GM12878 (cell line): Measurements from ENCODE around the gene CCR2. TPM values are rescaled to one million over a fixed set of nuclear protein-coding genes. Genes with fewer than 3 reads are reported as not detected.

Source experiments
- ATAC-seq: fragments of 200-7000 bp; cut with Tn5 transposase; 3 replicates; pipeline ENCODE4 v1.9.1; 2020; ENCODE audit warnings: mild to moderate bottlenecking, moderate library complexity
- BruUV-seq: library from RNA; stranded (reverse); fragments of 400-500 nt; replicated peaks from 2 replicates; lab custom pipeline; 2021; lab: Mats Ljungman, UMichigan
- CTCF ChIA-PET: fragments of 300-600 bp; sonication (Branson Sonifier 250); formaldehyde crosslinking; extraction: SDS; loops from one replicate; lab custom pipeline; 2021; ENCODE audit warnings: inconsistent platforms; lab: Yijun Ruan, JAX
- POLR2A ChIA-PET: fragments of 350-600 bp; formaldehyde crosslinking; extraction: SDS; loops from one replicate; lab custom pipeline; 2021; ENCODE audit warnings: inconsistent platforms; lab: Charles Lee
- RAD21 ChIA-PET: fragments of 300-600 bp; sonication (Branson Sonifier 250); formaldehyde crosslinking; loops from one replicate; lab custom pipeline; 2023; ENCODE audit warnings: antibody characterized with exemption; ENCODE audit not compliant: unreplicated experiment; lab: Charles Lee
- SMC1A ChIA-PET: fragments of 300-600 bp; sonication (Branson Sonifier 250); formaldehyde crosslinking; loops from one replicate; lab custom pipeline; 2023; ENCODE audit not compliant: unreplicated experiment, uncharacterized antibody; lab: Charles Lee
- DNase-seq: peaks from one replicate; pipeline ENCODE4 v3.0.0-alpha.2; 2011; ENCODE audit warnings: low read depth, low spot score
- FAIRE-seq: peaks from 3 replicates; lab custom pipeline; 2011; peaks lifted over from hg19 to GRCh38; lab: Jason Lieb, UNC
- H2AFZ ChIP-seq: 2 replicates; pipeline ENCODE4 v1.6.0; 2011; ENCODE audit warnings: low read depth, low read length, control low read depth; ENCODE audit not compliant: control insufficient read depth
- H3K27ac ChIP-seq: 2 replicates; pipeline ENCODE4 v1.5.1; 2011; ENCODE audit warnings: control low read depth; ENCODE audit not compliant: control insufficient read depth, insufficient read depth
- H3K27me3 ChIP-seq, 2 experiments: replicated peaks in 1 of 2; 2 replicates each; pipeline versions ENCODE4 v1.6.0 to v1.6.1; 2011; ENCODE audit warnings: low read length in 1 of 2; ENCODE audit not compliant: control insufficient read depth in 2 of 2, insufficient read depth in 2 of 2
- H3K36me3 ChIP-seq, 2 experiments: 2 replicates each; pipeline ENCODE4 v1.5.1; 2011; ENCODE audit warnings: low read length in 1 of 2; ENCODE audit not compliant: control insufficient read depth in 2 of 2, insufficient read depth in 2 of 2
- H3K4me1 ChIP-seq: 2 replicates; pipeline ENCODE4 v1.6.1; 2011; ENCODE audit warnings: mild to moderate bottlenecking, low read length, moderate library complexity, mixed read lengths; ENCODE audit not compliant: control insufficient read depth, insufficient read depth
- H3K4me2 ChIP-seq: 2 replicates; pipeline ENCODE4 v1.6.0; 2011; ENCODE audit warnings: control low read depth; ENCODE audit not compliant: control insufficient read depth, insufficient read depth
- H3K4me3 ChIP-seq: fragments of 200-600 bp; sonication (generic); 2 replicates; pipeline ENCODE4 v1.5.1; 2016
- H3K79me2 ChIP-seq: 2 replicates; pipeline ENCODE4 v1.6.0; 2011; ENCODE audit warnings: low read length; ENCODE audit not compliant: control insufficient read depth, insufficient read depth
- H3K9ac ChIP-seq: 2 replicates; pipeline ENCODE4 v1.8.0; 2011; ENCODE audit warnings: low read length, control low read depth, mixed read lengths; ENCODE audit not compliant: control insufficient read depth, insufficient read depth
- H3K9me3 ChIP-seq: replicated peaks from 3 replicates; pipeline ENCODE4 v1.5.1; 2011; ENCODE audit warnings: mild to moderate bottlenecking, low read length; ENCODE audit not compliant: control insufficient read depth, insufficient read depth
- H4K20me1 ChIP-seq: 2 replicates; pipeline ENCODE4 v1.6.0; 2011; ENCODE audit not compliant: control insufficient read depth, insufficient read depth
- CTCF ChIP-seq, 3 experiments: IDR thresholded peaks in 2 of 3; conservative IDR thresholded peaks in 1 of 3; 2 replicates each; pipeline ENCODE4 v1.5.1; 2011; ENCODE audit warnings: low read depth in 3 of 3, low read length in 3 of 3, mild to moderate bottlenecking in 3 of 3, control low read depth in 2 of 3, moderate library complexity in 2 of 3, inconsistent platforms in 1 of 3, mixed read lengths in 1 of 3; ENCODE audit not compliant: control insufficient read depth in 2 of 3, insufficient read depth in 1 of 3; ENCODE audit errors: extremely low read depth in 1 of 3
- GABPA ChIP-seq: IDR thresholded peaks from 2 replicates; pipeline ENCODE4 v1.6.1; 2014; ENCODE audit warnings: antibody characterized with exemption, low read depth, mild to moderate bottlenecking, inconsistent platforms
- HDAC2 ChIP-seq: fragments of 200-600 bp; sonication (generic); IDR thresholded peaks from 2 replicates; pipeline ENCODE4 v1.6.1; 2017
- HDGF ChIP-seq: fragments of 450-650 bp; IDR thresholded peaks from 2 replicates; pipeline ENCODE4 v1.6.1; 2016; ENCODE audit warnings: antibody characterized with exemption
- LARP7 ChIP-seq: fragments of 450-650 bp; IDR thresholded peaks from 2 replicates; pipeline ENCODE4 v1.6.1; 2017; ENCODE audit warnings: mild to moderate bottlenecking
- MLLT1 ChIP-seq: fragments of 450-650 bp; IDR thresholded peaks from 2 replicates; pipeline ENCODE4 v1.6.1; 2016; ENCODE audit warnings: mild to moderate bottlenecking
- POLR2A ChIP-seq: IDR thresholded peaks from 2 replicates; pipeline ENCODE4 v1.6.1; 2011; ENCODE audit warnings: low read depth, mild to moderate bottlenecking, low read length
- SRF ChIP-seq, 2 experiments: IDR thresholded peaks; 2 replicates each; pipeline ENCODE4 v1.6.1; 2011; ENCODE audit warnings: low read depth in 2 of 2, low read length in 2 of 2, mild to moderate bottlenecking in 1 of 2, moderate library complexity in 1 of 2
- STAT3 ChIP-seq: IDR thresholded peaks from 2 replicates; pipeline ENCODE4 v1.6.1; 2011; ENCODE audit warnings: low read depth, low read length, improper control_type of control experiment
- ZBED1 ChIP-seq: IDR thresholded peaks from 2 replicates; pipeline ENCODE4 v1.6.1; 2016; ENCODE audit warnings: borderline replicate concordance
- WGBS: methylation state at CpG from one replicate; pipeline ENCODE4 v1.1.6; 2016; ENCODE audit warnings: low lambda C conversion rate; ENCODE audit not compliant: insufficient replicate concordance, insufficient coverage; ENCODE audit errors: missing lambda C conversion rate; 5-methylcytosine and 5-hydroxymethylcytosine counted together
- in situ Hi-C: fragments of 300-500 bp; cut with MboI; formaldehyde crosslinking; loops from 9 replicates; pipeline ENCODE4 v1.14.3; 2018; ENCODE audit warnings: mixed read lengths
- intact Hi-C: fragments of 100-400 bp; cut with micrococcal nuclease; formaldehyde crosslinking; loops from one replicate; pipeline ENCODE4 v1.14.2; 2022; ENCODE audit not compliant: unreplicated experiment
- polyA plus RNA-seq, 11 experiments: library from polyadenylated mRNA; depleted of rRNA in 4 of 11; unstranded in 6 of 11; stranded (reverse) in 5 of 11; fragments of >200 nt; fragmentation: Nextera tagmentation in 4 of 11; fragmentation: Illumina TruSeq in 1 of 11; extraction: Ambion mirVana in 4 of 11; extraction: Trizol in 1 of 11; gene quantifications; 1 replicate in 1 of 11; 2 replicates in 10 of 11; pipeline versions ENCODE4 v1.2.1 to v1.2.3, GENCODE V29; 2011 to 2016; ENCODE audit warnings: inconsistent platforms in 2 of 11, missing spikeins in 2 of 11, low read depth in 1 of 11
- total RNA-seq, 4 experiments: library from RNA; depleted of rRNA in 3 of 4; stranded (reverse); fragments of >200 nt in 3 of 4; fragmentation: Illumina TruSeq in 1 of 4; extraction: Trizol in 1 of 4; gene quantifications; 2 replicates each; pipeline versions ENCODE4 v1.2.1 to v1.2.3, GENCODE V29; 2013 to 2021

Gene CCR2
- total and polyA plus RNA-seq, 10 of the 15 experiments (the other 5 are each of a cell fraction or from before 2014, with no cell fraction given): 1.9 to 4.7 (median 3.5) TPM; not detected in 1

- TF ChIP-seq LARP7 (no peak), STAT3 (no peak), HDGF (no peak), SRF (IDR thresholded peaks at IDR 0.05; ENCODE audit: low read depth in 2 of 2, low read length in 2 of 2) (no peak), POLR2A (no peak), GABPA (no peak), ZBED1 (no peak), MLLT1 (no peak)
These were observed 39.9 kb downstream of the CCR2 start (continued) for GRCh38 chr3:46393554-46394434.

- intact Hi-C loops: no loop called here
- FAIRE-seq: no peak
- BruUV-seq: no TSS peak
- TF ChIP-seq HDAC2: no peak
- peak in 1 of 3 experiments; percentile 27; a peak in 1 of 6 replicates for TF ChIP-seq CTCF (IDR thresholded peaks at IDR 0.05 in 2 of 3, conservative IDR thresholded peaks at IDR 0.05 in 1 of 3; ENCODE audit: control insufficient read depth in 2 of 3, extremely low read depth in 1 of 3, insufficient read depth in 1 of 3, low read depth in 3 of 3, low read length in 3 of 3)
- TF ChIP-seq, all 136 proteins: peak for 1
- Histone ChIP-seq H3K79me2 (no peaks in the 10 kb centered on the region), H3K4me3 (no peak overlapping the region), H3K4me1 (peaks cover 20% of the 10 kb centered on the region), H2AFZ (no peak overlapping the region), H3K27ac (no peak overlapping the region), H3K9ac (no peak overlapping the region), H4K20me1 (no peaks in the 10 kb centered on the region), H3K4me2 (no peak overlapping the region), H3K9me3 (no peaks in the 10 kb centered on the region; the same call in 1 of the 3 replicates), H3K27me3 (no peaks in the 10 kb centered on the region; a peak in 1 of 4 replicates), H3K36me3 (no peaks in the 10 kb centered on the region)
- CTCF ChIA-PET: no interaction called here
- POLR2A ChIA-PET: no interaction called here
- in situ Hi-C loops: no loop called here
- 0 out of 3 replicates have a peak, but pooled peaks have one; percentile 20 for ATAC-seq
- RAD21 ChIA-PET: no interaction called here
- SMC1A ChIA-PET: interaction anchor here (1.1 kb wide), 1 partner anchor 26 kb away, joined by 3 read pairs; no protein-coding TSS in a partner anchor
- DNase-seq: no peak
- WGBS: 80% methylated on average over 6 of the region's 6 CpGs
These were observed 41.3 kb downstream of the CCR2 start for GRCh38 chr3:46395210-46395661.
